Measurements from ENCODE around the gene TRIM44.

TRIM44 gene

DNA sequence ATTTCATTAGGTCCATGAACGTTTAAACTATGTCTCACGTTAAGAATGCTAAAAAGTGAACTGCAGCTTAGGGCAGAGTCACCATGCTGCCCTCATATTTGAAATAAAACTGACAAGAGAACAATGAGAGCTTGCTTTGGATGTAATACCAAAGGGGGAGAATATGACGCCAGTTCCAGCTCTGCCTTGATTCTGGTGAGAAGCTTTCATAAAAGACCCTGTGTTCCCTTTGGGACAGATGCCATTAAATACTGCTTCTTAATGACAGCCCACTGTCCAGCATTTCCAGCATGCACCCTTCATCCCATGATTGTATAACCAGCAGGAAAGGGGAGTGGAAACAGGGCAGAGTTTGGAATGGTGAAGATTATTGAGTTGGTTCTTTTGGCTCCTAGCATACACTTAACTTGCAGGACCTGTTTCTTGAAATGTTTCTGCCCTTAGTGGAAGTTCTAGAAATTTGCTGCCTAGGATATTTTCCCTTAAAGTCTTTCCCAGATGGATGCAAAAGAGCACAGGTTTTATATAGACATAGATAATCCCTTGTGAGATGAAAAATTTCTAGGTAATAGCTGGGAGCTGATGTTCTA lies 142.0 kb downstream of the TRIM44 start:
- TF ChIP-seq, protein P1, sequence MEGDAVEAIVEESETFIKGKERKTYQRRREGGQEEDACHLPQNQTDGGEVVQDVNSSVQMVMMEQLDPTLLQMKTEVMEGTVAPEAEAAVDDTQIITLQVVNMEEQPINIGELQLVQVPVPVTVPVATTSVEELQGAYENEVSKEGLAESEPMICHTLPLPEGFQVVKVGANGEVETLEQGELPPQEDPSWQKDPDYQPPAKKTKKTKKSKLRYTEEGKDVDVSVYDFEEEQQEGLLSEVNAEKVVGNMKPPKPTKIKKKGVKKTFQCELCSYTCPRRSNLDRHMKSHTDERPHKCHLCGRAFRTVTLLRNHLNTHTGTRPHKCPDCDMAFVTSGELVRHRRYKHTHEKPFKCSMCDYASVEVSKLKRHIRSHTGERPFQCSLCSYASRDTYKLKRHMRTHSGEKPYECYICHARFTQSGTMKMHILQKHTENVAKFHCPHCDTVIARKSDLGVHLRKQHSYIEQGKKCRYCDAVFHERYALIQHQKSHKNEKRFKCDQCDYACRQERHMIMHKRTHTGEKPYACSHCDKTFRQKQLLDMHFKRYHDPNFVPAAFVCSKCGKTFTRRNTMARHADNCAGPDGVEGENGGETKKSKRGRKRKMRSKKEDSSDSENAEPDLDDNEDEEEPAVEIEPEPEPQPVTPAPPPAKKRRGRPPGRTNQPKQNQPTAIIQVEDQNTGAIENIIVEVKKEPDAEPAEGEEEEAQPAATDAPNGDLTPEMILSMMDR (IDR thresholded peaks at IDR 0.05): no peak

DNA sequence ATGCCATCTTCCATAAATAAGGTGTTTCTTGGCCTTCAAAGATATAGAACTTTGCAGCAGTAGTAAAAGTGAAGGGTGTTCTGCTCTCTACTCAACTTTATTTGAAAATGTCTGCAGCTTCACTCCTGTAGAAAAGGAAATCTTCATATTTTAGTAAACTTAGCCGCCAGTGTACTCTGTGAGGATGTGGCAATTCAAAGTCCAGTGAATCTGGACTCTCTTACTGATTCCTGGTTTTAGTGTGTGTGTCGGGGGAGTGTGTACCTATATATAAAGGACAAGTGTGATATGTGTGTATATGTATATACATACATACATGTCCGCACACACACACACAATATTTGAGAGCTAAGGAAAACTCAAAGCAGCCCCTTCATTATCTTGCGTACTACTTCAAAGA lies 147.0 kb downstream of the TRIM44 start:
- TF ChIP-seq, protein P1 (IDR thresholded peaks at IDR 0.05): no peak

DNA sequence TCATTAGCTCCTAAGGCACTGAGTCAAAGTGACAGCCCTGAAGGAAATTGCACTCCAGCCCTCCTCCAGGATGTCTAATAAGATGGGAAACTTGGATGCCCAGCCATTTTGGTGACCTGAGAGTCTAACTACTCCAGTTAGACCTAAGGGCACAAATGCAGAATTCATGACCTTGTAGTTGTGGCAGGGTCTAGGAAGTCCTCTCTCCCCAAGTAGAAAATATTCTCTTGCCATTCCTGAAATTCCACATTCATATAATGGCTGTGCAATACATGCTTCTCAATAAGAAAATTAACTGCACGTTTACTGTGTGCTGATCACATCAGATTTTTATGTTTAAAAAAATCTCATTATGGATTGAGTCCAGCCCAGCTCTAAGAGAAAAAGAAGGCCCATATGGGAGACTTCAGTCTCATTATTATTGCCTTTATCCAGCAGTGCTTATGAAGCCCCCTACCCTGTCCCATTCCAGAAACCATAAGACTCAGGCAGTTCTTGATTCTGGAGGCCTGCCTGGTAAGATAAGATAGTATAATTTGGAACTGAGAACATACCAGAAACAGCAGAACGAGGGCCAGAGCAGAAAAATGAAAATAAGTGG lies 147.6 kb downstream of the TRIM44 start:
- TF ChIP-seq, protein P1 (IDR thresholded peaks at IDR 0.05): no peak

DNA sequence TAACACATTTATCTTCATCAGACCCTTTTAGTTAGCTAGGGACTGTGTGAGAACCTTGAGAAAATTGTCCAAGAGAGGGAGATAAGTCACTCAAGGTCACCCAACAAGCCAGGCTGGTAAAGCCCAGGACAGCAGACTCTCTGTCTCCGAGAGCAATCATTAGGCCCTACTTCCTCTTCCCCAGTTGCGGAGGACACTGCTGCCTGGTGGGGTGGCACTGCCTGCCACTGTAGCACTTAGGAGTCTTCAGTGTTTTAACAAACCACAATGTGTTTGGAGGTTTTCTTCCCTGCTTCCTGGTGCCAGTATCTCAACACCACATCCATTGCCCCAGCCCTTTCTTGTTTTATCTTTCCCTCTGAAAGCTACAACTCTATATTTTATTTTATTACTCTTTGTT lies 149.2 kb downstream of the TRIM44 start:
- TF ChIP-seq, protein P1 (IDR thresholded peaks at IDR 0.05): no peak

DNA sequence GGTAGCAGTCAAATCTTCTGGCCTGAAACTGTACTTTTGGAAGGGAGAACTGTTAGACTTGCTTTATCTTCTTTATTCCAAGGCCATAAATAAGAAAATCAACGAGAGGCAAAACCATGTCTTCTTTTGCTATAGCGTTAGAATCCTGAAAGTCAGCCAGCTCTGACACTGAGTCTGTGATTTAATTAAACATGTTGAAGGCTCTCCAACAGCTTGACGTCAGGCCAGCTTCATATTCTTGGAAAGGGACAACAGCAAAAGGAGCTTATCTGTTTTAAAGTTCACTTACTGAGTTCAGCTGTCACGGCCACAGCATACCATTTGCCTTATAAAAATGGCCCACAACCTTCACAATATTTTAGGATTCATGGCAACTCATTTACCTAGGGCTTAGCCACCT lies 150.3 kb downstream of the TRIM44 start:
- TF ChIP-seq, protein P1 (IDR thresholded peaks at IDR 0.05): no peak

DNA sequence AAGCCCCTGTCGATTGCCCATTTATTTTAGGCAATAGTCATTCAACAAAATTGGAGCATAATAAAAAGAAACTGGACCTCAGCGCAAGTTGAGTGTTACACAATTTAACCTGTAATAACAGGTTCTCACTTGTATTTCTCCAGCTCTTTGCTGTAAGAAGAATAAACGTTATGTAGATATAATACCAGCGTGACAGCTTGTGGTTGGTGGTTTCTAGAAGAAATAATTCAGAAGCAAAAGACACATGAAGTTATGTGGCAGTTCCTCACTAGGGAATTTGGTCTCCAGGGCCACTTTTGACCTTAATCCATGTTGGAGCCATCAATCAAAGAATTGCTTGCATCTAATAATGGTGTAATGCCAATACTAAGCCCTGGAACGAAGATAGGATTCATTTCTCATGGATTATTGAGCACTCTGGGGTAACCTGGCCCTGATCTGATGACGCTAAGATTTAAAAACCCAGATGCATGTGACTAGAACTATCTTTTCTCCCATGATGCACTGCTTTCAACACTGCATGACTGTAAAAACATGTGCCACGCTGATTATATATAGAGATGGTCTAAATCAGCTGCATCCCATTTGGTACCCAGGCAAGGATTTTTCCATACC lies 151.6 kb downstream of the TRIM44 start:
- TF ChIP-seq, protein P1 (IDR thresholded peaks at IDR 0.05): no peak

DNA sequence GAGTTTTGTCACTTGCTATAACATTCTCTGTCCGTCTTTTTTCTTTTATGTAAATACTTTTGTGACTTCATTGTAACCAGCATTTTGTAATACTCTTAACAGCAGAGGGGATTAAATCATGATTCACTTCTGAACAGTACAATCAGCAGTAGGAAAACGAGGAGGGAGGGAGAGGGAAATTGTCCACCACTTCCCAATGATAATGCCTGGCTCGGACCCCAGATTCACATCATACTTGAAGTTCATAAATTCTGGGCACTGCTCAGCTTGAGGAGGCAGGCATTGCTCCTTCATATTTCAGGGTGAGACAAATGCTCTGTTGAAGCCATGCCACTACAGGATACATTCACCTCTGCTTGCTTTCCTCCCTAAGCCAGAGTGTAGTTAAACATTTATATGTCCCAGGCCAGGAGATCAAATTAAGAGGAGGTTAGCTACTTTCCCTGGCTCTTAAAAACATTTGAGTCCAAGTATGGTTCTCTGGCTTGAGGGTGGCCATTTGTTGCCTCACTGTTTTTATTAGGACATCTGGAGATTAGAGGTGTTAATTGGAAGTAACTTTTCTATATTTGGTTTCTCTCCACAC lies 152.2 kb downstream of the TRIM44 start:
- TF ChIP-seq, protein P1 (IDR thresholded peaks at IDR 0.05): no peak
